ENCODE results near the gene KDM4C. TPM values are rescaled to one million over a fixed set of nuclear protein-coding genes. Genes with fewer than 3 reads are reported as not detected.

Gene KDM4C
- total RNA-seq, 4 donors from 2014 or later = 25.2 to 41.1 (median 26.4) TPM

DNA sequence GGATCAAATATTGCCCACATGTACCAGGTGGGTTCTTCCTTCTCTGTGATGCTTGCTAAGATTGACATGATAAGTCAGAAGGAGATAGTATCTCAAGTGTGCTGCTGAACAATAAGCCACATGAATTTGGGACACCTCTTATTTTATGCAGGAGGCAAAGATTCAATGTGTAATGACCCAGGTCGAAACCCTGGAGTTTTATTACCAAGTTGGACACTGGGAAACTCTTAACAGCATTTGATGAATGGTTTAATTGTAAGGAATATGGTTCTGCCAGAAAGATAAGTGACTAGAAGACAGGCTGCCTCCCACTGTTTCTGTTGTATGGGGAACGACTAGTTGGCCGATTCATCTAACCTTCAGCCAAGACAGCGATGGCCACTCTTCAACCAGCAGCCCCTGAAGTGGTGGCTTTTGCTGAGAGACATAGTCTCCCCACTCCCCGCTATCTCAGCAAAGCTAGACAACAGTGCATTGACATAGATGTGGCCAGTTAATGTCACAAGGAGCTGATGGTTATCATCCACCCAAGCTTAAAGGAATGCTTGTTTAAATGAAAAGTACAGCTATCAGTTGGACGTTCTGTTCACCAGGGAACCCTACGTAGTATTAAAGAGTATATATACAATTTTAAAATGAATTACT lies 407.7 kb downstream of the KDM4C start:
- Histone ChIP-seq H3K36me3 (peaks cover 0 to 36% (median 13%) of the 10 kb centered on the region in 4 donors), H3K27me3 (no peaks in the 10 kb centered on the region), H3K9me3 (no peaks in the 10 kb centered on the region), H3K4me1 (peaks cover 0 to 10% (median 4%) of the 10 kb centered on the region in 4 donors), H3K4me3 (no peak overlapping the region), H3K27ac (replicated peaks in 1 of 4) (no peak overlapping the region)
- WGBS = 92% methylated on average over 7 of the region's 7 CpGs
- TF ChIP-seq, protein P1, sequence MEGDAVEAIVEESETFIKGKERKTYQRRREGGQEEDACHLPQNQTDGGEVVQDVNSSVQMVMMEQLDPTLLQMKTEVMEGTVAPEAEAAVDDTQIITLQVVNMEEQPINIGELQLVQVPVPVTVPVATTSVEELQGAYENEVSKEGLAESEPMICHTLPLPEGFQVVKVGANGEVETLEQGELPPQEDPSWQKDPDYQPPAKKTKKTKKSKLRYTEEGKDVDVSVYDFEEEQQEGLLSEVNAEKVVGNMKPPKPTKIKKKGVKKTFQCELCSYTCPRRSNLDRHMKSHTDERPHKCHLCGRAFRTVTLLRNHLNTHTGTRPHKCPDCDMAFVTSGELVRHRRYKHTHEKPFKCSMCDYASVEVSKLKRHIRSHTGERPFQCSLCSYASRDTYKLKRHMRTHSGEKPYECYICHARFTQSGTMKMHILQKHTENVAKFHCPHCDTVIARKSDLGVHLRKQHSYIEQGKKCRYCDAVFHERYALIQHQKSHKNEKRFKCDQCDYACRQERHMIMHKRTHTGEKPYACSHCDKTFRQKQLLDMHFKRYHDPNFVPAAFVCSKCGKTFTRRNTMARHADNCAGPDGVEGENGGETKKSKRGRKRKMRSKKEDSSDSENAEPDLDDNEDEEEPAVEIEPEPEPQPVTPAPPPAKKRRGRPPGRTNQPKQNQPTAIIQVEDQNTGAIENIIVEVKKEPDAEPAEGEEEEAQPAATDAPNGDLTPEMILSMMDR (IDR thresholded peaks at IDR 0.05) = no peak
- TF ChIP-seq POLR2AphosphoS5 (IDR thresholded peaks at IDR 0.05) = no peak
- no peak for TF ChIP-seq POLR2A (IDR thresholded peaks at IDR 0.05; ENCODE audit: low read depth)
- TF ChIP-seq EP300 (IDR thresholded peaks at IDR 0.05) = no peak
- DNase-seq (ENCODE audit: extremely low spot score) = no peak
- intact Hi-C loops (cut with DNase I) = no loop called here

DNA sequence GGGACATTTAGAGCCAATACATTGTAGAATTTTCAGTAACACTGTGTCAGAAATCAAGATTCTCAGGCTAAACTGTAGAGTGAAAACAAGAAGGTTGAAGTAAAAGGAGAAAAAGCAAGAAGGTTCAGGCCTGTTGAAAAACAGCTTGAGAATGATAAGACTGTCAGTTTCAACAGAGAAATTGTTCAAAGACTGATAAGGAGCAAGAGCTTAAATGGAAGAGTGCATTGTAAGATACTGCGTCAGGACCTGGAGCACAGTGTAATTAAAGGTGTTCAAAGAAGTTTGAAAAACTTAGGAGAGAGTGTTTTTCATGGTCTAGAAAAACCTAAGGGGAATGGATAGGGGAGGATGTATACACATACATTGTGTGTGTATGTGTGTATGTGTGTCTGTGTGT lies 408.3 kb downstream of the KDM4C start:
- Histone ChIP-seq H3K4me3 (no peak overlapping the region), H3K4me1 (peaks cover 0 to 5% (median 3%) of the 10 kb centered on the region in 4 donors), H3K36me3 (peaks cover 0 to 42% (median 15%) of the 10 kb centered on the region in 4 donors), H3K27me3 (no peaks in the 10 kb centered on the region), H3K9me3 (no peaks in the 10 kb centered on the region), H3K27ac (replicated peaks in 1 of 4) (no peak overlapping the region)
- DNase-seq (ENCODE audit: extremely low spot score) = no peak
- intact Hi-C loops (cut with DNase I) = no loop called here
- WGBS = 94% methylated on average over 1 of the region's 1 CpG
- TF ChIP-seq EP300 (IDR thresholded peaks at IDR 0.05) (no peak), POLR2A (IDR thresholded peaks at IDR 0.05; ENCODE audit: low read depth) (no peak)
- TF ChIP-seq, protein P1 (IDR thresholded peaks at IDR 0.05) = no peak

DNA sequence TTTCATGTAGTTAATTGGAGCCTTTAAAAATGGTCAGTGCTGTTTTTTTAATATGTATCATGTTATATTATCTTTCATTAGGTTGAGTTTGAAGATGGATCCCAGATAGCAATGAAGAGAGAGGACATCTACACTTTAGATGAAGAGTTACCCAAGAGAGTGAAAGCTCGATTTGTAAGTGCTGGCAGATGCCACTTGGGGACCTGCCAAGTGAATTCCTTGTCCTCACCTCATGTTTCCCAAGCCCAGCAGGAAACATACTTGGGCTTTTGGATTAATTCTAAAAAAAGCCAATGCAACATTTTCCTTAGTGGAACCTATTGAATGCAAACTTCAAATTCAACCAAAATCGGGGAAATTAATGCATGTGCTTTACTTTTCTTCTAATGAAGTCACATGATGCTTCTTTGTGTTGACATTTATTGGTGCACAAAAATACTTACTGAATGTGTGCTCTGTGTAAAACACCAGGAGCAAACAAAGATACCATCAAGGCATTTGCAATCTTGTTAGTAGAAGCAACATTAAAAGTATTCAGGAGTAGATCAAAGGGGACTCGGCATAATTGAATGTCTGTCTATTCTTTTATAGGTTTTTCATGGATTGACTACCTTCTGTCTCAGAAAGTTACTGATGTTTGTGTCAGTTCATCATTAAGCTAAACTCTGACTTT lies 412.1 kb downstream of the KDM4C start:
- 70% methylated on average over 3 of the region's 3 CpGs for WGBS
- Histone ChIP-seq H3K27ac (replicated peaks in 1 of 4) (no peak overlapping the region), H3K4me1 (no peaks in the 10 kb centered on the region), H3K9me3 (no peaks in the 10 kb centered on the region), H3K27me3 (no peaks in the 10 kb centered on the region), H3K36me3 (peaks cover 0 to 55% (median 21%) of the 10 kb centered on the region in 4 donors), H3K4me3 (no peak overlapping the region)
- TF ChIP-seq EP300 (IDR thresholded peaks at IDR 0.05) = no peak
- no peak for TF ChIP-seq POLR2A (IDR thresholded peaks at IDR 0.05; ENCODE audit: low read depth)
- no peak for TF ChIP-seq POLR2AphosphoS5 (IDR thresholded peaks at IDR 0.05)
- TF ChIP-seq, protein P1 (IDR thresholded peaks at IDR 0.05) = no peak
- no peak for DNase-seq (ENCODE audit: extremely low spot score)
- intact Hi-C loops (cut with DNase I) = no loop called here

DNA sequence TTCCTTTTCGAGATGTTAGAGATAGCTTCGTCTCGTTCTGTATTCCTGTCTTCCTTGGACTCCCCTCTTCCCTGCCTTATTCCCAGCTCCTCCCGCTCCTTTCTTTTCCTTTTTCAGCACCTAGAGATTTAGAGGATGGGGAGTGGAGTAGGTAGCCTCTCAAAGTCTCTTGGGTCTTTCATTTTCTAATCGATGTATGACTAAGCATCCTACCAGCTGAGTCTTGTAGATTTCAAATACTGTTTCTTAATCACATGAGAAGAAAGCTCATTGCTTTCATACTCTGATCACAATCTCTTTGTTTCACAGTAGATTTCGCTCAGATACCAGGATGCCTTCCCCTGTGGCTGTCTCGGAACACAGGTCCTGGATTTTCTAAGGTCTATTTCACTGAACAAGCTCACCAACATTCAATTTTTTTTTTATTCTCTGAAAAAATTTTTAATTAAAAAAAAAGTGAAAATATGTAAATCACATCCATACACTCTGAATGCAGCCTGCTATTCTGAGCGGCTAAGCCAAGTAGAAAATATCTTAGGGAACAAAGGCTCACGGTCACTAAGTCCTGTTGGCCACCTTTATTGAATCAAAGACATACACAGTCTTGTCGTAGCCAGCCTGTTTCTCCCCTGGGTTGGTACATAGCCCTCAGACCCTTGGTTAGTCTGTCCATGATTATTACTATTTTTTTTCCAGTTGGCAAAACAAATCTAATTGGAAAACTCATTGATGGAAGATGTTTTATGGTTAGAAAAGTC lies 413.8 kb downstream of the KDM4C start:
- no peak for DNase-seq (ENCODE audit: extremely low spot score)
- no peaks in the 10 kb centered on the region for H3K4me1 ChIP-seq
- H3K27ac ChIP-seq (replicated peaks in 1 of 4) = no peak overlapping the region
- H3K4me3 ChIP-seq = no peak overlapping the region
- 88% methylated on average over 10 of the region's 10 CpGs for WGBS
- H3K27me3 ChIP-seq = no peaks in the 10 kb centered on the region
- H3K9me3 ChIP-seq = no peaks in the 10 kb centered on the region
- peaks cover 0 to 52% (median 21%) of the 10 kb centered on the region in 4 donors for H3K36me3 ChIP-seq
- TF ChIP-seq POLR2AphosphoS5 (IDR thresholded peaks at IDR 0.05) = no peak
- TF ChIP-seq, protein P1 (IDR thresholded peaks at IDR 0.05) = no peak
- TF ChIP-seq EP300 (IDR thresholded peaks at IDR 0.05) = no peak
- TF ChIP-seq POLR2A (IDR thresholded peaks at IDR 0.05; ENCODE audit: low read depth) = no peak
- intact Hi-C loops (cut with DNase I) = no loop called here
